Hematopoietic multipotent progenitor cell treated with erythropoietin and hydrocortisone succinate and interleukin-3 and kit ligand, for 4 days (in vitro differentiated cells): ENCODE results near the gene RAD23A.
"Not testable (repeated sequence)": the region's sequence is repeated elsewhere in the genome, so short reads cannot be mapped to it uniquely, and the experiment has no call there.

Experiments used
- DNase-seq: peaks from one replicate; pipeline ENCODE4 v3.0.0-alpha.2; 2015

RAD23A gene

DNA sequence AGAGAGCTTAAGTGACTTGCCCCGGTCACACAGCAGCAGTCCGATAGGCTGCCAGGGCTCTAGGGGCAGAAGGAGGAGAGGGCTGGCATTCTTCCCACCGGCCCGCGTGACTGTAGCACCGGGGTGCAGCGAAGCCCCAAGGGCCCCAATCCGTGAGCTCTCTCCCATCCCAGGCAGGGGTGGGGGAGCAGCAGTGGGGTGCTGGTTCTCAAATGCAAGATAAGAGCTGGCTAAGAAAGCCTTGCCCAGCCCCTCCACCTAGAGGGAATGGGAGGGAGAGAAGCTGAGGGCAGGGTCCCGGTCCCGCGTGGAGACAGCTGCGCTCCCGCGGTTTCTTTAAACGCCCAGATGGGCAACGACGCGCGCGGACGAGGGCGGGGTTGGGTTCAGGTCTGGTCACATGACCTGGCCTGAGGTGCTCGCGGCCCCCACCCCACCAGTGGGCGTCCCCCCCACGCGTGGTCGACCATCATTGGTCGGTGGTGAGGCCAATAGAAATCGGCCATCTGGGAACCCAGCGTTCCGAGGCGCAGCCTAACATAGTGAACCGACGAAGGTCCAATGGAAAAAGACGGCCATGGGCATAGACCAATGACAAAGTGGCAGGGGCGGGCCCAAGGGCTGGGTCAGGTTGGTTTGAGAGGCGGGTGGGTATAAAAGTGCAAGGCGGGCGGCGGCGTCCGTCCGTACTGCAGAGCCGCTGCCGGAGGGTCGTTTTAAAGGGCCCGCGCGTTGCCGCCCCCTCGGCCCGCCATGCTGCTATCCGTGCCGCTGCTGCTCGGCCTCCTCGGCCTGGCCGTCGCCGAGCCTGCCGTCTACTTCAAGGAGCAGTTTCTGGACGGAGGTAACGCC is 7.5 kb upstream of the RAD23A start, which contains the start of gene CALR:
CALR (plus strand) TSS at position 683 of the 852 bp plus-strand sequence; CDS start at position 754, 71 bp downstream.
- DNase-seq, result peak; percentile 100

DNA sequence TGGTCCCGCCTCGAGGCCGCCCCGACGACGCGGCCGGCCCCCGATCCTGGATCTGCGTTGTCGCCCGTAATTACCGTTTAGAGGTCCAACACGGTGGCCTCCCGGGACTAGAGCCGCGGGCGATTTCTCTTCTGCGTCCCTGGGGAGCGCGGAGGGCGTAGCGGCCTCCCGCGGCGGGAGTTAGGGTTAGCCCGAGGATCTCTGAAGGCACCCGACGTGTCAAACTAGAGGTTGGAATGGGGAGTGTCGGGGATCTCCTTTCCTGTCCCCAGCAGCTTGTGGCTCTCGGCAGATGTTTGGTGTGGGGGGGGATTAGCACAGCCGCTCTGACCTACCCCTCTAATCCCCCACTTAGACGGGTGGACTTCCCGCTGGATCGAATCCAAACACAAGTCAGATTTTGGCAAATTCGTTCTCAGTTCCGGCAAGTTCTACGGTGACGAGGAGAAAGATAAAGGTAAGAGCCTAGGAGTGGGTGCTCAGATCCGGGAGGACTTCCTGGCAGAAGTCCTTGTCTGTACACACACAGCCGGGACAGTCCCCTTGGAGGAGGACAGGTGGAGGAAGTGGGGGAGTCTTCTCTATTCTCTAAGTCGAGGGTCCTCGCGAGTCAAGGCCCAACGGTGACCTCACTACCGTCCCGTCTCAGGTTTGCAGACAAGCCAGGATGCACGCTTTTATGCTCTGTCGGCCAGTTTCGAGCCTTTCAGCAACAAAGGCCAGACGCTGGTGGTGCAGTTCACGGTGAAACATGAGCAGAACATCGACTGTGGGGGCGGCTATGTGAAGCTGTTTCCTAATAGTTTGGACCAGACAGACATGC is 6.7 kb upstream of the RAD23A start:
- peak; percentile 66 for DNase-seq

- DNase-seq, result no peak
Measured at GRCh38 chr19:12939975-12940423, 5.7 kb upstream of the RAD23A start.

- DNase-seq, result no peak
Measured at GRCh38 chr19:12940897-12941296, 4.8 kb upstream of the RAD23A start.

DNA sequence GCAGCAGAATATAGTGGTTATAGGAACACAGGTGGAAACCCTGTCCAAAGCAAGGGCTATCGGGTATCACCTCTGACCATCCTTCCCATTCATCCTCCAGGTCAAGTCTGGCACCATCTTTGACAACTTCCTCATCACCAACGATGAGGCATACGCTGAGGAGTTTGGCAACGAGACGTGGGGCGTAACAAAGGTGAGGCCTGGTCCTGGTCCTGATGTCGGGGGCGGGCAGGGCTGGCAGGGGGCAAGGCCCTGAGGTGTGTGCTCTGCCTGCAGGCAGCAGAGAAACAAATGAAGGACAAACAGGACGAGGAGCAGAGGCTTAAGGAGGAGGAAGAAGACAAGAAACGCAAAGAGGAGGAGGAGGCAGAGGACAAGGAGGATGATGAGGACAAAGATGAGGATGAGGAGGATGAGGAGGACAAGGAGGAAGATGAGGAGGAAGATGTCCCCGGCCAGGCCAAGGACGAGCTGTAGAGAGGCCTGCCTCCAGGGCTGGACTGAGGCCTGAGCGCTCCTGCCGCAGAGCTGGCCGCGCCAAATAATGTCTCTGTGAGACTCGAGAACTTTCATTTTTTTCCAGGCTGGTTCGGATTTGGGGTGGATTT is 2.1 kb upstream of the RAD23A start:
- no peak for DNase-seq

- no peak for DNase-seq
Measured at GRCh38 chr19:12944104-12944674, 1.5 kb upstream of the RAD23A start.

DNA sequence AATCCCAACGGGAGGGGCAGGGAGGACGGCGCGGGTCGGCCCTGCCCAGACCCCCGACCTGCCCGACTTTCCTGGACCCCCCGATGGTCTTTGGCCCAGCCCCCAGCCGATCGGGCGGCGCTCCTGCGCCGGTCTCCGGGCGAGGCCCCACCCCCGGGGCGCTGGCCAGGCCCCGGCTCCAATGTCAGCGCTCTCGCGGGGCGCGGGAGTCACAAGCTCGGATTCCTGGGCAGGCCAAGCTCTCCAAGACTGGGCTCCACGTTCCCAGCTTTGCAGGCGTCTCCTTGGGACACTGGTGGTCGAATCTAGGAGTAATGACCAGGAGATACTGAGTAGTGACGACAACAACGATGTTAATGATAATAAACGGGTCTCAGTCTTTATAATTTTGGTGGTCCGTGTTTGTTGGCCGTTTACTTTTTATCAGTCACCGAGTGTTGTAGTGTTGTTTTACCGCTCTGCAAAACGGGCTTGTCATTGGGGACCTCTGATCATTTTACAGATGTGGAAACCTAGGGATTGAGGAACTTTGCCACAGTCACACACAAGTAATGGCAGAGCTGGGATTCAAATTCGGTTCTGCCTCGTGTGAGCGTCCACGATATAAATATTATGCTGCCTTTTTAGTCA is 545 bp downstream of the RAD23A start:
- peak; percentile 87 for DNase-seq

DNA sequence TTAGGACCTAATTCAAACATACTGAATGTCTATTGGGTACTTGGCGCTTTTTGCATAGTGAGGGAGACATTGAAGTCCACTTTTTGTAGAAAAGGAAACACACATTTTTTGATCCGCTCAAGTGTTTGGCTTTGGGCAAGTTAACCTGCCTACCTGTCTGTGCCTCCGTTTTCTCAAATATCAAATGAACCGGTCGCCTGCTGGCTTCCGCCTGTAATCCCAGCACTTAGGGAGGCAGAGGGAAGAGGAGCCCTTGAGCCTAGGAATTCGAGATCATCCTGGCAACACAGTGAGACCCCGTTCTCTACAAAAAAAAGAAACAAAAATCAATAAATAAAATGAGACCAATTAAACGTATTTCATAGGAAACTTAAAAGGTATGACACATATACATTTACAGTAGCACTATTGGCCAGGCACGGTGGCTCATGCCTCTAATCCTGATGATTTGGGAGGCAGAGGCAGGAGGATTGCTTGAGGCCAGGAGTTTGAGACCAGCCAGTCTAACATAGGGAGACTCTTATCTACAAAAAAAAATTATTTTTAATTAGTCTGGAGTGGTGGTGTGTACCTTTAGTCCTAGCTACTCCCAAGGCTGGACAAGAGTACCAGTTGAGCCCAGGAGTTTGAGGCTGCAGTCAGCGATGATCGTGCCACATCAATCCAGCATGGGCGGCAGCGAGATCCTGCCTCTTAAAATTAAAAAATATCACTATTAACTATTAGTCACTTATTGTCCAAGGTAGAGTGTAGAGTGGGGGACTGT is 1.3 kb downstream of the RAD23A start:
- DNase-seq, result no peak

DNA sequence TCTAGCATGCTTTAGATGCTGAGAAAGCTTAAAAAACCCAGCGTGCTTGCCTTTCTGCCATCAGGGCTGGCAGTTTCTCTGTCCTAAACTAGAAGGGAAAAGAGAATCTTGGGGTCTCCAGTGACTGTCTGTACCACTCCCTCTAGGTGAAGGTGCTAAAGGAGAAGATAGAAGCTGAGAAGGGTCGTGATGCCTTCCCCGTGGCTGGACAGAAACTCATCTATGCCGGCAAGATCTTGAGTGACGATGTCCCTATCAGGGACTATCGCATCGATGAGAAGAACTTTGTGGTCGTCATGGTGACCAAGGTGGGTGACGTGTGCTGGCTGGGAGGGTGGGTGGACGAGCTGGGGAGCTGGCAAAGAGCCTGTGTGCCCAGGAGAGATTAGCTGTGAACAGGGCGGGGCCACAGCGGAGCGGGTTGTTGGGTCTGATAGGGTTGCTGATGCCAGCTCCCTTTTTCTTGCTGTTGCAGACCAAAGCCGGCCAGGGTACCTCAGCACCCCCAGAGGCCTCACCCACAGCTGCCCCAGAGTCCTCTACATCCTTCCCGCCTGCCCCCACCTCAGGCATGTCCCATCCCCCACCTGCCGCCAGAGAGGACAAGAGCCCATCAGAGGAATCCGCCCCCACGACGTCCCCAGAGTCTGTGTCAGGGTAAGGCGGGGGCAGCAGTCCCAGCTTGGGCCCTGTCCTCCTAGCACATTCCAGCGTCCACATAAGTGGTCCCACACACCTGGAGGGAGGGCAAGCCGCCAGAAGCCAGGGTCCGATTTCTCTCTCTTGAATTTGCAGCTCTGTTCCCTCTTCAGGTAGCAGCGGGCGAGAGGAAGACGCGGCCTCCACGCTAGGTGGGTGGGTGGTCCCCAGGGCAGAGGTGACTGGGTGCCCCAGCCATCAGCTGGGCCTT is 2.3 kb downstream of the RAD23A start:
- peak; percentile 98 for DNase-seq

DNA sequence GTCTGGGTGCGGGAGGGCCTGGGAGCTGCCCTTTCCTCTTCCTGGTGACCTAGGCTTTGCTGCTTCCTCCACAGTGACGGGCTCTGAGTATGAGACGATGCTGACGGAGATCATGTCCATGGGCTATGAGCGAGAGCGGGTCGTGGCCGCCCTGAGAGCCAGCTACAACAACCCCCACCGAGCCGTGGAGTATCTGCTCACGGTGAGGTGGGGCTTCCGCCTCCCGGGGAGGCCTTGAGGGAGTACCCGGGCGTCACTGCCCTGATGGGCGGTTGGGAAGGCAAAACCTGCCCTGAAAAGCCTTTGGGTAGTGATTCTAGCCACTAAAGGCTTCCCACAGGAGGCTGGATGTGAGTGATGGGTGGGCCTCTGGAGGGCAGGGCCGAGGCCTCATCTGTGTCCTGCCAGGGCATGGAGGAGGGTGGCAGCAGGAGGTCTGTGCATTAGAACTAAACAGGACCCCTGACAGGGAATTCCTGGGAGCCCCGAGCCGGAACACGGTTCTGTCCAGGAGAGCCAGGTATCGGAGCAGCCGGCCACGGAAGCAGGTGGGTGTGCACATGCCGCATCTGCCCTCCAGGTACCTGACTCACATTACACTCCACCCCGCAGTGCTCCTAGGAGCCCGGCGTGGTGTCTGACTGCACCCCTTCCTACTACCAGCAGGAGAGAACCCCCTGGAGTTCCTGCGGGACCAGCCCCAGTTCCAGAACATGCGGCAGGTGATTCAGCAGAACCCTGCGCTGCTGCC is 3.1 kb downstream of the RAD23A start:
- no peak for DNase-seq

DNA sequence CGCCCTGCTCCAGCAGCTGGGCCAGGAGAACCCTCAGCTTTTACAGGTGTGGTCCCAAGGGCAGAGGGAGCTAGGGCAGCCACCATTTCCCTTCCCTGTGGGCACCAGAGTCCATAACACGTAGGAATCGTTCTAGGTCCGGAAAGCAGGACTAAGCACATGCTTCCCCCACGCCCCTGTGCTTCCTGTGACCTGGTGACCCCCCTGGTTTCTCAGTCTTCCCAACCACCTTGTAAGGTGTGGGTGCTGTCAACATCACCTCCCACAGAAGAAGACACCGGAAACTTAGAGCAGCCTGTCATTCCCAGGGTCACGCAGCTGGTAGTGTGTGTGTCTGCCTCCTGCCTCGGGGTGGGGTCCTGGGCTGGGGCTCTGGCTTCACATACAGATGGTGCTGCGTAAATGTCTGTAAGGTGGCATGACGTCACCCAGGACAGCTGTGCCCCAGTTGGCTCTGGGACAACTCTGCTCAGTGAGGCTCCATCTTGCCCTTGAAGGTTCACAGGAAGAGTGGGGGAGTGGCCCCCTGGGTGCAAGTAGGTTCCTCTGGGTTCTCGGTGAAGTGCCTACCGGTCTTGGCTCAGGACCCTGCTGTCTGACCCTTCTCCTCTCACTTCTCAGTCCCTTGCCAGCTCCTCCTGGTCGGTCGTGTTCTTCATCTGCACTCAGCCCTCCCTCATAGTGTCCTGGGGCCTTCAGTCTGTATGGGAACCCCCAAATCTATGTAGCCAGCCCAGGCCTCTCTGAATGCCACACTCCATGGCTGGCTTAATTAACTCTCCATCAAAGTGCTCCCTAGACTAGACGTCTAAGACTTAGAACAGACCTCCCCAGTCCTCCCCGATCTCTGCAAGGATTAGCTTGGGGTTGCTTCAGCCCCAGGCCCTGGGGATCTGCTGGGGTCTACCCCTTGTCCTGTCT is 4.0 kb downstream of the RAD23A start:
- no peak for DNase-seq

DNA sequence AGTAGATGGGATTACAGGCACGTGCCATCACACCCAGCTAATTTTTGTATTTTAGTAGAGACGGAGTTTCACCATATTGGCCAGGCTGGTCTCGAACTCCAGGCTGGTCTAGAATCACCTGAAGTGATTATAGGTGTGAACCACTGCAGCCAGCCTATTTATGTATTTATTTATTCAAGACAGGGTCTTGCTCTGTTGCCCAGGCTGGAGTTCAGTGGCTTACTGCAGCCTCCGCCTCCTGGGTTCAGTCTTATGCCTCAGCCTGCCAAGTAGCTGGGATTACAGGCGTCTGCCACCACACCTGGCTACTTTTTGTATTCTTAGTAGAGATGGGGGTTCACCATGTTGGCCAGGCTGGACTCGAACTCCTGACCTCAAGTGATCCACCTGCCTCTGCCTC is 6.4 kb downstream of the RAD23A start:
- DNase-seq, result not testable (repeated sequence)

GRCh38 chr19:12952488-12953137 is 7.0 kb downstream of the RAD23A start:
- DNase-seq, result peak; percentile 49

DNA sequence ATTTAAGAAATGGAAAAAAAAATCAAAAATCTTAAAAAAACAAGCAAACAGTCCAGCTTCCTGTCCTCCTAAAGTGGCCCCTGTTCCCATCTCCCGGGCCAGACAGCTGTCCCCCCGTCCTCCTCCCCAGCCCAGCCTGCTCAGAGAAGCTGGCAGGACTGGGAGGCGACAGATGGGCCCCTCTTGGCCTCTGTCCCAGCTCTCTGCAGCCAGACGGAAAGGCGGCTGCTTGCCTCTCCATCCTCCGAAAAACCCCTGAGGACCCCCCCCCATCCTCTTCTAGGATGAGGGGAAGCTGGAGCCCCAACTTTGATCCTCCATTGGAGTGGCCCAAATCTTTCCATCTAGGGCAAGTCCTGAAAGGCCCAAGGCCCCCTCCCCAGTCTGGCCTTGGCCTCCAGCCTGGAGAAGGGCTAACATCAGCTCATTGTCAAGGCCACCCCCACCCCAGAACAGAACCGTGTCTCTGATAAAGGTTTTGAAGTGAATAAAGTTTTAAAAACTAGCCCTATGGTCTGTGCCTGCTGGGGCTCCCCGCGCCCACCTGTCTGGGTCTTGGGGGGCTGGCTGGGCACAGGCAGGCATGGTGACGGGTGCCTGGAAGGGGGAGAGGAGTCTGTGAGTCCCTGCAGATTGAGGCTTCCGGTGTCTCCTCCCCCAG is 7.6 kb downstream of the RAD23A start:
- no peak for DNase-seq

DNA sequence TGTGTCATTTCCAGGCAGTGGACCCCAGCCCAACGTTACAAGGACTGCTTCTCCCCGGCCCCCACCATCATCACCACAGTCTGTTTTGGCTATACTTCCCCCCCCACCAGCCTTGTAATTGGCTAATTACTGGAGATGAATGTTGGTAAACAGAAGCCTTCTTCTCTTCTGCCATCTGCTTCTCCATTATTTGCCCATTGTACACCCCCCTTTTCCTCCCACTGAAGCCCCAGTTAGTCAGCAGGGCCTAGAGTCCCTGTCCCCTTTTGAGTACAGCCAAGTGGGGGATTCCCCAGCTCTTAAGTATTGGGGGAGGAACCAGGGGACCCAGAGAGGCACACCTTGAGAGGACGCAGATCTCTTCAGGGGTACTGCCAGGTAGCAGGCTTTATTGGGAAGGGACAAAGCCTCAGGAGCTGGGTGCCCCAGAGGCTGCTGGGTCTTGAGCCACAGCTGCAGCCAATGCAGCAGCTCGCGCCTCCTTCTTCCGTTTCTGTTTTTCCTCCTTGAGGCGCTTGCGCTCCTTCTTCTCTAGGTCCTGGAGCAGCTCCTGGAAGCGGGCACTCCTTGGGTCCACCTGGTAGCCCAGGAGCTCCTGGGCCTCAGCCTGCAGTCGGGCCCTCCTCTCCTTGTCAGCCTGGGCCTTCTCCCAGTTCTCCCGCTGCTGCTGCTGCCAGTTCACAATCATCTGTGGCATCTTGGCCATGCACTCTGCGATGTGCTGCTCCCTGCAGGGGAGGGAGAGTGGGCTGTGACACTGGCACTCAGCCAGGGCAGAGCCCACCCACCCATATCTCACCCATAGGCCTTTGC is 8.3 kb downstream of the RAD23A start:
- DNase-seq, result no peak

DNA sequence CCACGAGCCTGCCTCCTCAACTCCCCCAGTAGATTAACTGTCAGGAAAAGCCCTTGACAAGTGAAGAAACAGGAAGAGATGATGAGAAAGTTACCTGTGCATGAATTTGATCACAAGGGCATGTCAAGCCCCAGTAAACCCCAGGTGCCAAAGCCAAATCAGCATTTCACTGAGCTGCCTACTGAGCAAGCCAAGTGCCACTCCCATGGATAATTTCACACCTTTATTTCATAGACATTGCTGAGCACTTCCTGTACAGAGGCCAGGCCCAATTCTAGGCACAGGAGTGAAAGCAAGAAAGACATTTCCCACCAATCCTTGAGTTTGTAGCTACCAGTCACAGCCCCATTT is 8.9 kb downstream of the RAD23A start:
- DNase-seq, result no peak

DNA sequence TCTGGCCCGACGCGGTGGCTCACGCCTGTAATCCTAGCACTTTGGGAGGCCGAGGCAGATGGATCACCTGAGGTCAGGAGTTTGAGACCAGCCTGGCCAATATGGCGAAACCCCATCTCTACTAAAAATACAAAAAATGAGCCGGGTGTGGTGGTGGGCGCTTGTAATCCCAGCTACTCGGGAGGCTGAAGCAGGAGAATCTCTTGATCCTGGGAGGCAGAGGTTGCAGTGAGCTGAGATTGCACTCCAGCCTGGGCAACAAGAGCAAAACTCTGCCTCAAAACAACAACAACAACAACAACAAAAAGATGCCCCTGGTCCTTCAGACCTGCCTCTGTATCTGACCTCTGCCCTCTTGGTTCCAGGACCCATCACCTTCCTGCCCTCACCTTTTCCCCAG is 9.9 kb downstream of the RAD23A start:
- DNase-seq, result not testable (repeated sequence)
